Measurements from ENCODE around the gene SLC8A2.
A peak's percentile ranks its signal among the peaks of the same experiment; 100 is the strongest.
"Not testable (repeated sequence)": the region's sequence is repeated elsewhere in the genome, so short reads cannot be mapped to it uniquely, and the experiment has no call there.

The SLC8A2 gene

DNA sequence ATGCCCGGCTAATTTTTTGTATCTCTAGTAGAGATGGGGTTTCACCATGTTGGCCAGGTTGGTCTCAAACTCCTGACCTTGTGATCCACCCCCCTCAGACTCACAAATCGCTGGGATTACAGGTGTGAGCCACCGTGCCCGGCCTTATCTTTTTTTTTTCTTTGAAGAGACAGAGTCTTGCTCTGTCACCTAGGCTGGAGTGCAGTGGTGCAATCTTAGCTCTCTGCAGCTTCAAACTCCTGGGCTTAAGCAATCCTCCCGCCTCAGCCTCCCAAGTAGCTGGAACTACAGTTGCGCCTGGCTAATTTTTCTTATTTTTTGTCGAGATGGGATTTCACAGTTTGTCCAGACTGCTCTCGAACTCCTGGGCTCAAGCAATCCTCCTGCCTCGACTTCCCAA is 60.0 kb downstream of the SLC8A2 start:
- DNase-seq (ENCODE audit: low read depth) = not testable (repeated sequence)

DNA sequence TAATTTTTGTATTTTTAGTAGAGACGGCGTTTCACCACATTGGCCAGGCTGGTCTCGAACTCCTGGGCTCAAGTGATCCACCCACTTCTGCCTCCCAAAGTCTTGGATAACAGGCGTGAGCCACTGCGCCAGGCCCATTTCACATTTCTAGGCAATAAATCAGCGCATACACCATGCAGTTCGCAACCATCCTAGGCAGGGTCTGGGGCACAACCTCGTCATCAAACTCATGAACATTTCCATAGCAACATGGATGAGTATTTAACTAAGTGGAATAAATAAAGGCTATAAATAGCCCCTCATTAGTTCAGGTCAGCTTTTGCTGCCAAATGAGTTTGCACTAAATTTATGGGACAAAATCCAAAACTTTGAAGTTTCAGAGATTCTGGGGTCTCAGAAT is 60.6 kb downstream of the SLC8A2 start:
- no peak for DNase-seq (ENCODE audit: low read depth)

DNA sequence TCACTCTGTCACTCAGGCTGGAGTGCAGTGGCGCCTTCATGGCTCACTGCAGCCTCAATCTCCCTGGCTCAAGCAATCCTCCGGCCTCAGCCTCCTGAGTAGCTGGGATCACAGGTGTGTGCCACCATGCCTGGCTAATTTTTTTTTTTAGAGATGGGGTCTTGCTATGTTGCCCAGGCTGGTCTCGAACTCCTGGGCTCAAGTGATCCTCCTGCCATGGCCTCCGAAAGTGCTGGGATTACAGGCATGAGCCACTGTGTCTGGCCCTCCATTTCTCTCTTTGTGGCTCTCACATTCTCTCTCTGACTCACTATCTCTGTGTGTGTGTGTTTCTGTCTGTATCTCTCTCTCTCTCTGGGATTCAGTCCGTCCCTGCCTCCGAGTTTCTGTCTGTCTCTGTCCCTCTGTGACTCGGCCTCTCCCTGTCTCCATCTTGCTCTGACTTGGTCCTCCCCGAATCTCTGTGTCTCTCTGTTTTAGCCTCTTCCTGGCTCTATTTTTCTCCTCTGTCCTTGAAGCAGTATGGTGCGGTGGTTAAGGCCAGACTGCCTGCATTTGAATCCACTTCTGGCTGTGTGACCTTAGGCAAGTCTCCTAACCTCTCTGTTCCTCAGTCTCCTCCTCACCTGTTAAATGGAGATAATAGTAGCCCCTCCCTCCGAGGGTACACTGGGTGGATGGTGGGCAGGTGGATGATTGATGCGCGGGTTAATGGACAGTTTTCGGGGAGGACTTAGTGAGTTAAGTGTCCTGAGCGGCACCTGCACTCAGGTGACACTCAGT is 63.3 kb downstream of the SLC8A2 start:
- DNase-seq (ENCODE audit: low read depth) = no peak

DNA sequence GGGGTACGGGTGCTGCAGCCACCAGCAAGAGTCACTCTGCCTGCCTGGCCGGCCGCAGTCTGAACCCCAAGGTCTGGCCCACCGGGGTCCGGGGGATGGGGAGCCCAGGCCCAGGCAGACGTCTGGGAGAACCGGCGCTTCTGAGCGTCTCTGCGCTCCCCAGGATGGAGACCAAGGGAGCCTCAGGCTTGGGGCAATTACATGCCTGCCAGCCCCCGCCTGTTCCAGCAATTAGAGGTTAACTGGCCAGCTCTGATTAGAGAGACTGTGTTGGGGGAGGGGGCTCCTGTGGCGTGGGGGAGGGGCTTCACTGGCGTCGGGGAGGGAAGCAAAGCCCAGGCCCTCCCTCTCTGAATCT is 64.3 kb downstream of the SLC8A2 start:
- no peak for DNase-seq (ENCODE audit: low read depth)

DNA sequence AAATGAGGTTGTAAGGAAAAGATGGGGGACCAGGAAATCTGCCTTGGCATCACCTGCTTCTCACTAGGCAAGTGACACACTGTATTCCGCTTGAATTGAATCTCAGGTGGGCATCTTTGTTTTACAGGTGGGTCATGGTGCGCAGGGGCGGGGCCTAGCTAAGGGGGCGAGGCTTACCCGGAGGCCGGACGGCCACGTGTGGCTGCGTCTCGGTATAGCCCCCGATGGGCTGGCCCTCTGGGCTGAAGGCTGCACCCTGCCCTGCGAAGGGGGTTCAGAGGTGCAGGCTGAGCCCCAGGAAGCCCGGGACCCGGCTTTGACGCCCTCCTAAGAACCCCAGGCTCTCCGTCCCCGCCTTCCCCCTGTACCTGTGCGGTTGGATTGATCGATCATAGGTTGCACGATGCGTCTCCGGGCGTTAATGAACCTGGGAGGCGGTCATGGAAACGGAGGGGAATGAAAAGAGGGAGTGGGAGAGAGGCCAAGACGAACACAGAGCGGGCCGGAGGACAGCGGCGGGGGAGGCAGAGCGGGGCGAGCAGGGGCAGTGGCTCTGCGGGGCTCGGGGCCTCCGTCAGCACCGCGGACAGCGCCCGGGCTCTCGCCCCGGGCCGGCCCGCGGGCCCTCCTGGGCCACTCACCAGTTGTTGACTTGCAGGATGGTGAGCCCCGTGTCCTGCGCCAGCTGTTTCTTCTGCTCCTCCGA is 64.8 kb downstream of the SLC8A2 start:
- DNase-seq (ENCODE audit: low read depth) = no peak

DNA sequence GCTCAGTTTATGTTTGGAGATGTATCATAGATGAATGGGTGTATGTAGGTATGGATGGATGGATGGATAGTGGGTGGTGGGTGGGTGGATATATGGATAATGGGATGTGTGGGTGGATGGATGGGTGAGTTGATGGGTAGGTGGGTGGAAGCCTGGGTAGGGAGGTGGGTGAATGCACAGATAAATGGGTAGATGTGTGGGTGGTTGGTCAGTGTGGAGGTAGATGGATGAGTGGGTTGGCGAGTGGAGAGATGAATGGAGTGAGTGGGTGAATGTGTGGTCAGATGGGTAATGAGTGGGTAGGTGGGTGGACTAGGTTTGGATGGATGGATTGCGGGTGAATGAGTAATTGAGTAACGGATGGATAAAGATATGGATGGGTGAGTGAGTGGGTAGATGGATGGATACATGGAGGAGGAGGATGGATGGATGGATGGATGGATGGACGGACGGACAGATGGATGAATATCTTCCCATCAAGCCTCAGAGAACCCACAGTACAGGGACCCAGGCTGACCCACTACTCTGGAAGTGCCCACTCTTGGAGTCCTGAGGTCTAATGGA is 65.8 kb downstream of the SLC8A2 start:
- DNase-seq (ENCODE audit: low read depth) = no peak

DNA sequence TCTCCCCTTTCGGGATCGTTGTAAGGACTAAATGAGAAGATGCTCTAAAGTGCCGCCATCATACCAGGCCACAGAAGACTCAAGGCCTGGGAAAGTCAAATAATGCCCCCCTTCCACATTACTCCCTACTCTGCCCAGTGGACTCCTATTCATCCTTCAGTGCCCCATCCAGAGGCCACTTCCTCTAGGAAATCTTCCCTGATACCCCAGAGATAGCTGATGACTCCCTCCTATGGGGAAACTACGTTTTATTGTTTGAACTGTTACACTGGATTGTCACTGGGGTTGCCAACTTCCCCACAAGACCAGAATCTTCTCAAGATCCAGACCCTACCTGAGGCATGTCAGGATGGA is 66.5 kb downstream of the SLC8A2 start:
- DNase-seq (ENCODE audit: low read depth) = no peak

DNA sequence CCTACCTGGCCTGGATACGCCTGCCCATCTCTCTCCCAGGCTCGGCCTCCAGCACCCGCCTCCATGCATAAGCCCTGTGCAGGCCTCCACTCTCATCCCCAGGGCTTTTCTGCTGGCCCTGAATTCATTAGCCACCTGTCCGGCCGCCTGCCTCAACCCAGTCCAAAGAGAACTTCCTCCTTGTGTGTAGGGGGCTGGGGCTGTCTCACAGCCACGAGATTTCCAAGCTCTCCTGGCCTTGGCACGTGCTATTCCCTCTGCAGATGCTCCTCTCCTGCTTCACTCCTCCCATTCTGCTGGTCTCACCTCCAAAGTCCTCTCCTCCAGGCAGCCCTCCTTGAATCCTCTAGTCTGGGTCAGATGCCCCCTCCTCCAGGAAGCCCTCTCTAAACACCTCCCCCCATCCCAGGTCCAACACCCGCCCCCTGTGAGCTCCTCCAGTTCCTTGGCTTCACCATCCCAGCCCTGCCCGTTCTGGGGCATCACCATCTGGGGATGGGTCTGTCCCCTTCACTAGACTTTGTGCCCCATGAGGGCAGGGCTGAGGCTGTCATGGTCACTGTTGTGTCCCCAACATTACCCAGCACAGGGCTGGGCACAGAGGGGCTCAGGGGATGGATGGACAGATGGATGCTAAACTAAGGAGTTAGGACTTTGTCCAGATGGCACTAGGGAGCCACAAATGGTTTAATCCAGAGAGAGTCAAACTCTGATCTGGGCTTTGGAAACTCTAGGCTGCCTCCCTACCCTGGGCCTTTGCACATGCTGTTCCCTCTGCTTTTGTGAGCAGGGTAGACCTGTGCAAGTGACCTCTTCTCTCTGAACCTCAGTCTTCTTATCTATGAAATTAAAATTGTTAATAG is 67.1 kb downstream of the SLC8A2 start:
- no peak for DNase-seq (ENCODE audit: low read depth)

DNA sequence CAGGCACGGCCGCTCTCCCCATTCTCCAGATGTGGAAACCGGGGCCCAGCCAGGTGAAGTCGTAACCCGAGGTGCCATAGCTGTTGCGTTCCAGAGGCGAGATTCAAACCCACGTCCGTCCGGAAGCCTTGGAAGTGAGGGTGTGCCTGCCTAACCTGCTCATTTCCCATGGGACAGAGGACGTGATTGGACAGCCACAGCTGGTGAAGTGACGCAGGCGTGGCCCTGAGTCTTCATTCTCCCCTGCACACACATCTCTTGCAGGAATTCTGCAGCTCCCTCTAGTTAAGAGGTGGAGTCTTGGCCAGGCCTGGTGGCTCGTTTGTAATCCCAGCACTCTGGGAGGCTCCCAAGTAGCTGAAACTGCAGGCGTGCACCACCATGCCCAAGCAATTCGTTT is 69.2 kb downstream of the SLC8A2 start:
- DNase-seq (ENCODE audit: low read depth) = no peak

DNA sequence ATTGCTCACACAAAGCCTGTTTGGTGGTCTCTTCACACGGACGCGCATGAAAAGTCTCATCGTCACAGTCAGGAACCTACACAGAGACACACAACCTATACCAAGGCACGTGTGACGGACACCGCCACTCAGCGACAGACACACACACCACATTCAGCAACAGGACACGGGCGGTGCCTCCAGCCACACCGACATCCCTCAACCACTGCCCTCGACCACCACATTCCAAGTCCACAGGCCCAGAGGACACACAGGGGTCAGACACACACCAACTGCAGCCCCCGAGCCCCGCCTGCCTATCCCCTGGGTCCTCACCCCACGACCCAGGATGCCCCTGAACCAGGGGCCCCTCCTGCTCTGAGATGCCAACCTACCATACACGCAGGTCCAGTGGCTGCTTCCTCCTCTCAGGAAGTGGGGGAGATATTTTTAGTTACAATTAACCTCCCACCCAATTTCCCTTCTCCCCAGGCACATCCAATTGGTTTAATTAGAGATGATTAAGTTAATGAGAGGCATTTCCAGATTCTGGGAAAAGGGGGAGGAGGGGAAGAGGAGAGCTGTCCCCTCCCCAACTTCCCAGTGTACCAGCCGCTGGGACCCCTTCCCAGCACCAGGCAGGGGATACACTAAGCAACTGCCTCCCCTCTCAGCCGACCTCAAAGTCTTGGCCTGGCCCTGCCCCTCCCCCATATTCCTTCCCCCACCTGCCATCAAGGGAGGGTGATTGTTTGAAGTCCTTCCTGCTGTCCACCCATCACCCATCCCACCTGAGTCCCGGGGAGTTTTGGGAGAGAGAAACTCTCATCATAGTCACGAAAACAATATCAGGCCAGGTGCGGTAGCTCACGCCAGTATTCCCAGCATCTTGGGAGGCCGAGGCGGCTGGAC is 72.7 kb downstream of the SLC8A2 start:
- no peak for DNase-seq (ENCODE audit: low read depth)

DNA sequence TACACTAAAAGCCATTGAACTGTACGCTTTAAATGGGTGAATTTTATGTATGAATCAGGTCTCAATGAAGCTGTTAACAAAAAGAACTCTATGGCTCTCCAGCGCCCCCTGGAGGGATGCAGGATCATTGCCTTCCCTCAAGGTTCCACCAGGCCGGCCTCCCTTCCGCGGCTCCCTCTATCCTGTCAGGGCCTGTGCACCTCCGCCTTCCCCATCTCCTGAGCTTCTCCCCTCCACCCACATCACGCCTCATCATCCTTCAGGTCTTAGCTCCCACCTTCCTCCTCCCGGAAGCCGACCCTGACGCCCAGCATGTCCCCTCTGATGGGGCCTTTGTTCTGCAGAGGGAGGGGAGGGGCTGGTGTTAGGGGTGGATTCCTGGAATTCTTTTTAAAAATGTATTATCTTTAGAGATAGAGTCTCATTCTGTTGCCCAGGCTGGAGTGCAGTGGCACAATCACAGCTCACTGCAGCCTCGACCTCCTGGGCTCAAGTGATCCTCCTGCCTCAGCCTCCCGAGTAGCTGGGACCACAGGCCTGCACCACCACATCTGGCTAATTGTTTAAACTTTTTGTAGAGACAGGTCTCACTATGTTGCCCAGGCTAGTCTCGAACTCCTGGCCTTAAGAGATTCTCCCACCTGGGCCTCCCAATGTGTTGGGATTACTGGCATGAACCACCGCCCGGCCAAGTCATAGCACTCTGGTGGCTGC is 80.0 kb downstream of the SLC8A2 start:
- DNase-seq (ENCODE audit: low read depth) = peak; percentile 47

DNA sequence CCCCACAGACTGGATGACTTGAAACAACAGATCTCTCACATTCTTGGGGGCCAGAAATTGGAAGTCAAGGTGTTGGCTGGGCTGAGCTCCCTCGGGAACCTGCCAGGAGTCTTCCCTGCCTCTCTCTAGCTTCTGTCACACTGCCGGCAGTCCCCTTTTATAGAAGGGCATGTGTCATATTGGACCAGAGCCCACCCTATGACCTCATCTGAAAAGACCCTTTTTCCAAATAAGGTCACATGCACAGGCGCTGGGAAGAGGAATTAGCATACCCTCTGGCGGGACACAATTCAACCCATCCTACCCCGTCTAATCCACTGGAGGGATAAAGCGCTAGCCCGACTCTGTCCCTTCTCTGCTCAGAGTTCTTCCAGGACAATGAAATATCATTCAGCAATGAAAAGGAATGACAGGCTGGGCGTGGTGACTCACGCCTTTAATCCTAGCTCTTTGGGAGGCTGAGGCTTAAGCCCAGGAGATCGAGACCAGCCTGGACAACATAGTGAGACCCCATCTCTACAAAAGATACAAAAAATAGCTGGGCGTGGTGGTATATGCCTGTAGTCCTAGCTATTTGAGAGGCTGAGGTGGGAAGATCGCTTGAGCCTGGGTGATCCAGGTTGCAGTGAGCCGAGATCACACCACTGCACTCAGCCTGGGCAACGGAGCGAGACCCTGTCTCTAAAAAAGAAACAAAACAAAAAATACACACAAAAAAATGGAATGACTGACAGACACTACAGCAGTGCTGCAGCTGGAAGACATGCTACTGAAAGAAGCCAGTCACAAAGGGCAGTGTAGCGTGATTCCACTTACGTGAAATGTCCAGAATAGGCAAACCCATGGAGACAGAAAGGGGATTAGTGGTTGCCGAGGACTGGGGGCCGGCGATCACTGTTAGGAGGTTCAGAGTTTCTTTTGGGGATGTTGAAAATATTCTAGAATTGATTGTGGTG is 80.9 kb downstream of the SLC8A2 start:
- DNase-seq (ENCODE audit: low read depth) = no peak

DNA sequence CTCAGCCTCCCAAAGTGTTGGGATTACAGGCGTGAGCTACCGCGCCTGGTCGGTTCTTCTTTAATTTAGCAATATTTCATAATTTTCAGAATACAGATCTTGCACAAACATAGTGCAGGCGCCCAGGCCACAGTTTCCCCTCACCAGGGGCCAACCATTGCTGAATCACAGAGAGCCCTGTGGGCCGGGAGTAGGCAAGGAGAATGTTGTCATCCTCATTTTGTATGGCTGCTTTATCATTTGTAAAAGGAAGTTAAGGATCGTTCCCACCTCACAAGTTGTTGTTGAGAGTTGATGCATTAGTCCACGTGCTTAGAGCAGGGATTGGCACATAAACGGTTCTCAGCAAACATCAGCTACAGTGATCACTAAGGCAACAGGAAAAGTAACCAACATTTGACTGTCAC is 82.5 kb downstream of the SLC8A2 start:
- DNase-seq (ENCODE audit: low read depth) = no peak

DNA sequence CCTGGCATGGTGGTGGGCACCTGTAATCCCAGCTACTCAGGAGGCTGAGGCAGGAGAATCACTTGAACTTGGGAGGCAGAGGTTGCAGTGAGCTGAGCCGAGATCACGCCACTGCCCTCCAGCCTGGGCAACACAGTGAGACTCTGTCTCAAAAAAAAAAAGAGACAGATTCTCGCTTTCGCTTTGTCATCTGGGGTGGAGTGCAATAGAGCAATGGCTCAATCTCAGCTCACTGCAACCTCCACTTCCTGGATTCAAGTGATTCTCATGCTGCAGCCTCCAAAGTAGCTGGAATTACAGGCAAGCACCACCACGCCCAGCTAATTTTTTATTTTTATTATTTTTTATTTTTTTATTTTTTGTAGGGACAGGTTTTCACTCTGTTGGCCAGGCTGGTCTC is 83.0 kb downstream of the SLC8A2 start:
- DNase-seq (ENCODE audit: low read depth) = not testable (repeated sequence)

DNA sequence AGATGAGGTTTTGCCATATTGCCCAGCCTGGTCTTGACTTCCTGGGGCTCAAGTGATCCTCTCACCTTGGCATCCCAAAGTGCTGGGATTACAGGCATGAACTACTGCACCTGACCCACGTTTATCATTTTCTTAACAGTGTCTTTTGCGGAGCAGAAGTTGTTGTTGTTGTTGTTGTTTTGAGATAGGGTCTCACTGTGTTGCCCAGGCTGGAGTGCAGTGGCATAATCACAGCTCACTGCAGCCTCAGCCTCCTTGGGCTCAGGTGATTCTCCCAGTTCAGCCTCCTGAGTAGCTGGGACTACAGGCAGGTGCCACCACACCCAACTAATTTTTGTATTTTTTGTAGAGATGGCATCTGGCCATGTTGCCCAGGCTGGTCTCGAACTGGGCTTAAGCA is 84.1 kb downstream of the SLC8A2 start:
- not testable (repeated sequence) for DNase-seq (ENCODE audit: low read depth)

DNA sequence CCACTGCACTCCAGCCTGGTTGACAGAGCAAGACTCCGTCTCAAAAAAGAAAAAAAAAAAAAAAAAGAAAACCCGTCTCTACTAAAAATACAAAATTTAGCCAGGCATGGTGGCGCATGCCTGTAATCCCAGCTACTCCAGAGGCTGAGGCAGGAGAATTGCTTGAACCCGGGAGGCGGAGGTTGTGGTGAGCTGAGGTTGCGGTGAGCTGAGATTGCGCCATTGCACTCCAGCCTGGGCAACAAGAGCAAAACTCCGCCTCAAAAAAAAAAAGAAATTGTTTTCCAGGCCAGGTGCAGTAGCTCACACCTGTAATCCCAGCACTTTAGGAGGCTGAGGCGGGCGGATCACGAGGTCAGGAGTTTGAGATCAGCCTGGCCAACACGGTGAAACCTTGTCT is 85.1 kb downstream of the SLC8A2 start:
- not testable (repeated sequence) for DNase-seq (ENCODE audit: low read depth)

DNA sequence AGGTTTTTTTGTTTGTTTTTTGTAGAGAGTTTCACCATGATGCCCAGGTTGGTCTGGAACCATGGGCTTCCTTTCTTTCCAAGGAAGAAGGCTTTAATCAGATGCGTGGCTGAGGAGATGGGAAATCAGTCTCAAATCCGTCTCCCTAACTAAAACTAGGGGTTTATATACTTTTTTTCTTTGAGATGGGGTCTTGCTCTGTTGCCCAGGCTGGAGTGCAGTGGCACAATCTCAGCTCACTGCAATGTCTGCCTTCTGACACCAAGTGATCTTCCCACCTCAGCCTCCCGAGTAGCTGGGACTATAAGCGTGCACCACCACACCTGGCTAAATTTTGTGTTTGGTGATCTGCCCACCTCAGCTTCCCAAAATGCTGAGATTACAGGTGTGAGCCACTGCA is 87.2 kb downstream of the SLC8A2 start:
- DNase-seq (ENCODE audit: low read depth) = not testable (repeated sequence)

DNA sequence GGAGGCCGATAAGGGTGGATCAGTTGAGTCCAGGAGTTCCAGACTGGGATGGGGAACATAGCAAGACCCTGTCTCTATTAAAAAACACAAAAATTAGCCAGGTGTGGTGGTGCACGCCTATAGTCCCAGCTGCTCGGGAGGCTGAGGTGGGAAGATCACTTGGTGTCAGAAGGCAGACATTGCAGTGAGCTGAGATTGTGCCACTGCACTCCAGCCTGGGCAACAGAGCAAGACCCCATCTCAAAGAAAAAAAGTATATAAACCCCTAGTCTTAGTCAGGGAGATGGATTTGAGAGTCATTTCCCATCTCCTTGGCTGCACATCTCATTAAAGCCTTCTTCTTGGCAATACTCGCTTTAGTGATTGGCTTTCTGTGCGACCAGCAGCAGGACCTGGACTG is 87.8 kb downstream of the SLC8A2 start:
- not testable (repeated sequence) for DNase-seq (ENCODE audit: low read depth)

DNA sequence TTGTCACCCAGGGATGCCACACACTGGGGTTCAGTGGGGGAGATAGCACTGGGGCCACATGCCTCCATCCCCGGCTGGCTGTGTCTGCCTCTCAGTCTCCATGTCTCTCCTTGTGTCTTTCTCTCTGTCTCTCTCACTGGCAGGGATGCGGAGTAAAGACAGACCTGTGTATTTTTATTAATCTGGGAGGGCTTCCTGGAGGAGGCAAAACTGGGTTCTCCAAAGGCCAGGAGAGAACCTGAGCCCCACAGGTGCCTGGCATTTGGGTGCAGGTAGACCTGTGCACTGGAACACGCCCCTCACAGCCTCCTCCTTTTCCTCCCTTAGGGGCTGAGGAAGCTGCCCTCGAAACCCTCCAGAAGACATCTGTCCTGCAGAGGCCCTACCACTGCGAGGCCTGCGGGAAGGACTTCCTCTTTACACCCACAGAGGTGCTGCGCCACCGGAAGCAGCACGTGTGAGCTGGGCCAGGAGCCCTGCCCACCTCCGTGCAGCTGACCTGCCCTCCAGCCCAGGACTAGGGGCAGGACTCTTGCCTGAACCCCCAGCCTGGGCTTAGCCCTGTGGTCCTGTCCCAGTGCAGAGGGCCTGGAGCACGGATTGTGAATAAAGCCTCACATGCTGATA is 89.9 kb downstream of the SLC8A2 start:
- DNase-seq (ENCODE audit: low read depth) = no peak

Measured in stromal cell of bone marrow (primary cell).